HFFc6 (cell line): Measurements from ENCODE around the gene FAM131A. TPM values are rescaled to one million over a fixed set of nuclear protein-coding genes. Genes with fewer than 3 reads are reported as not detected.

ENCODE experiments used
- DNase-seq: peaks from one replicate; pipeline ENCODE4 v3.0.0-alpha.2; 2018
- H3K27ac Mint-ChIP-seq: 2 replicates; pipeline ENCODE4 v1.8.0; 2020; ENCODE audit warnings: mild to moderate bottlenecking, mixed read lengths
- H3K27me3 Mint-ChIP-seq: 2 replicates; pipeline ENCODE4 v1.8.0; 2021; ENCODE audit warnings: mild to moderate bottlenecking, moderate library complexity, mixed read lengths; ENCODE audit not compliant: insufficient read depth
- H3K36me3 Mint-ChIP-seq: 2 replicates; pipeline ENCODE4 v1.8.0; 2021; ENCODE audit warnings: low read depth, mixed read lengths
- H3K4me1 Mint-ChIP-seq: 2 replicates; pipeline ENCODE4 v1.8.0; 2020; ENCODE audit warnings: low read depth, mixed read lengths
- H3K4me3 Mint-ChIP-seq: 2 replicates; pipeline ENCODE4 v1.8.0; 2020; ENCODE audit warnings: mild to moderate bottlenecking, moderate library complexity, mixed read lengths
- H3K9me3 Mint-ChIP-seq: 2 replicates; pipeline ENCODE4 v1.8.0; 2020; ENCODE audit warnings: mild to moderate bottlenecking, mixed read lengths
- CTCF ChIP-seq: fragments of 200-600 bp; sonication (generic); IDR thresholded peaks from 2 replicates; pipeline ENCODE4 v1.5.0; 2021; ENCODE audit warnings: antibody characterized with exemption, mild to moderate bottlenecking
- total RNA-seq, 6 experiments: library from RNA; stranded (reverse); fragmentation: NEBNext Ultra II Directional; extraction: Animal tissue kit (Norgen Biotek cat#: 25700); gene quantifications; 2 replicates in 1 of 6; 3 replicates in 5 of 6; pipeline ENCODE4 v1.2.3, GENCODE V29; 2021

Gene FAM131A
- total RNA-seq, 6 experiments from 2014 or later, result 11.2 to 13.6 (median 11.9) TPM

GRCh38 chr3:184352149-184352785 lies 14.9 kb downstream of the FAM131A start:
- Mint-ChIP-seq H3K9me3 (no peaks in the 10 kb centered on the region), H3K4me3 (no peak overlapping the region), H3K36me3 (peaks cover 13% of the 10 kb centered on the region; the same call in 1 of the 2 replicates), H3K4me1 (peaks cover 20% of the 10 kb centered on the region), H3K27ac (no peak overlapping the region), H3K27me3 (peaks cover 3% of the 10 kb centered on the region)
- DNase-seq, result no peak
- TF ChIP-seq CTCF, result no peak

- no peaks in the 10 kb centered on the region for H3K9me3 Mint-ChIP-seq
- DNase-seq, result no peak
- H3K4me3 Mint-ChIP-seq, result no peak overlapping the region
- H3K4me1 Mint-ChIP-seq, result peaks cover 13% of the 10 kb centered on the region
- no peak for TF ChIP-seq CTCF
- H3K27me3 Mint-ChIP-seq, result peaks cover 3% of the 10 kb centered on the region
- peaks cover 13% of the 10 kb centered on the region; the same call in 1 of the 2 replicates for H3K36me3 Mint-ChIP-seq
- no peak overlapping the region for H3K27ac Mint-ChIP-seq
These were observed 15.6 kb downstream of the FAM131A start for GRCh38 chr3:184352897-184353545.

- DNase-seq, result no peak
- H3K9me3 Mint-ChIP-seq, result no peaks in the 10 kb centered on the region
- no peak overlapping the region for H3K4me3 Mint-ChIP-seq
- H3K27me3 Mint-ChIP-seq, result peaks cover 3% of the 10 kb centered on the region
- peaks cover 13% of the 10 kb centered on the region; the same call in 1 of the 2 replicates for H3K36me3 Mint-ChIP-seq
- no peak for TF ChIP-seq CTCF
- peaks cover 12% of the 10 kb centered on the region for H3K4me1 Mint-ChIP-seq
- H3K27ac Mint-ChIP-seq, result no peak overlapping the region
These were observed 16.1 kb downstream of the FAM131A start for GRCh38 chr3:184353546-184353941.

GRCh38 chr3:184354121-184354728 lies 16.8 kb downstream of the FAM131A start:
- Mint-ChIP-seq H3K36me3 (peaks cover 13% of the 10 kb centered on the region; the same call in 1 of the 2 replicates), H3K9me3 (no peaks in the 10 kb centered on the region), H3K4me1 (peaks cover 12% of the 10 kb centered on the region), H3K27ac (no peak overlapping the region), H3K4me3 (no peak overlapping the region), H3K27me3 (peaks cover 3% of the 10 kb centered on the region)
- no peak for DNase-seq
- peak; percentile 85 for TF ChIP-seq CTCF

GRCh38 chr3:184354754-184355153 lies 17.4 kb downstream of the FAM131A start:
- Mint-ChIP-seq H3K36me3 (peaks cover 13% of the 10 kb centered on the region; the same call in 1 of the 2 replicates), H3K27me3 (peaks cover 3% of the 10 kb centered on the region), H3K27ac (no peak overlapping the region), H3K4me1 (peaks cover 14% of the 10 kb centered on the region), H3K4me3 (no peak overlapping the region), H3K9me3 (no peaks in the 10 kb centered on the region)
- no peak for DNase-seq
- TF ChIP-seq CTCF, result no peak
